Stimulated activated CD4-positive, alpha-beta T cell treated with anti-CD3 and anti-CD28 coated beads, Interleukin-12 subunit alpha, Interleukin-12 subunit beta, amount 100 ng/mL, for 48 hours (primary cell): ENCODE results near the gene RAB35.

Source experiments
- DNase-seq, 3 donors: peaks; one replicate each; pipeline ENCODE4 v3.0.0-alpha.2; 2020; ENCODE audit warnings: low read depth in 2 of 3, low spot score in 1 of 3

Gene RAB35

DNA sequence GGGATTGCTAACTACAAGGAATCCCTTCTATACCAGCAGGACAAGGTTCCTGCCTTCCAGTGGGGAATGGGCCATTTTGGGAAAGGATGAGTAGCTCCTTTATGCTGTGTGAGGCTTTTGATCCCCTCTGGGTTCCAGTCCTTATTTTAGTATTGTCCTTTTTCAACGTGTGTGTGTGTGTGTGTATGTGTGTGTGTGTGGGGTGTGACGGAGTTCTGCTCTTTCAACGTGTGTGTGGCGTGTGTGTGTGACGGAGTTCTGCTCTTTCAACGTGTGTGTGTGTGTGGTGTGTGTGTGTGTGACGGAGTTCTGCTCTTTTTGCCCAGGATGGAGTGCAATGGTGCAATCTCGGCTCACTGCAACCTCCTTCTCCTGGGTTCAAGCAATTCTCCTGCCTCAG lies 27.4 kb downstream of the RAB35 start:
- no peak for DNase-seq

DNA sequence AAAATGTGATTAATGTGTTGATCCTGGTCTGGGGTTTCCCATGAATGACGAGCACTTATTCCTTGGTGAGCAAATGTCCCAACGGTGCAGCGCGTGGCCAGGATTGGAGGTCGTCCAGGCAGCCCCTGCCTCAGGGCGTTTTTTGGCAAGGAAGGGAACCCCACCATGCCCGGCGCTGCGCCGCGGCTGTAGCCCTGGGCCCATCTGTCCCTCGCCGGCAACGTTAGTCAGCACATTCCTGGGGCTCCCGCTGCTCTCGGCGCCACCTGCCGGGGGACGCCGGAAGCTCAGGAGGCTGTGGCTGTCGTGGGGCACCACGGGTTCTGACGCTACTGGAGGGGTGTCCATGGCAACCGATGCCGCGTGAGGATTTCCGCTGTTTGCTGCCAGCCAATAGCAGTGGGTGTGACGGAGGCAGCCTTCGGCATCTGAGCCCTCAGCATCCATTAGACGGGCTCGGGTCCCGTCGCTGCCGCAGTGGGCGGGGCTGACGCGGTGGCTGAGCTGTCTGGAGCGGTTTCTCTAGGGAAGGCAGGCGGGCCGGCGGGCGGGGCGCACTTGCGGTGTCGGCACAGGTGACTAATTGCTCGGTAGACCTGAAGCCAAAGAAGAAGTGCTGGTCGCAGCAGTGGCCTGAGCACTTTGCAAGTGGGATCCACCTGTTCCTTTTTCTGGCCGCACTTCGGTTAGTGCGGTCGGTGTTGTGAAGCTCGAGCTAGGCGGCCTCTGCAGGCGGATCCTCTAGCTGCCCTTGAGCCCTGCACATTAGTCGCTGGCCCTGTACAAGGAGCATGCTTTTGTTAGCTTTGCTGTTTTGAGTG lies 29.5 kb downstream of the RAB35 start:
- peak; percentile 99 to 100 (median 99) for DNase-seq

DNA sequence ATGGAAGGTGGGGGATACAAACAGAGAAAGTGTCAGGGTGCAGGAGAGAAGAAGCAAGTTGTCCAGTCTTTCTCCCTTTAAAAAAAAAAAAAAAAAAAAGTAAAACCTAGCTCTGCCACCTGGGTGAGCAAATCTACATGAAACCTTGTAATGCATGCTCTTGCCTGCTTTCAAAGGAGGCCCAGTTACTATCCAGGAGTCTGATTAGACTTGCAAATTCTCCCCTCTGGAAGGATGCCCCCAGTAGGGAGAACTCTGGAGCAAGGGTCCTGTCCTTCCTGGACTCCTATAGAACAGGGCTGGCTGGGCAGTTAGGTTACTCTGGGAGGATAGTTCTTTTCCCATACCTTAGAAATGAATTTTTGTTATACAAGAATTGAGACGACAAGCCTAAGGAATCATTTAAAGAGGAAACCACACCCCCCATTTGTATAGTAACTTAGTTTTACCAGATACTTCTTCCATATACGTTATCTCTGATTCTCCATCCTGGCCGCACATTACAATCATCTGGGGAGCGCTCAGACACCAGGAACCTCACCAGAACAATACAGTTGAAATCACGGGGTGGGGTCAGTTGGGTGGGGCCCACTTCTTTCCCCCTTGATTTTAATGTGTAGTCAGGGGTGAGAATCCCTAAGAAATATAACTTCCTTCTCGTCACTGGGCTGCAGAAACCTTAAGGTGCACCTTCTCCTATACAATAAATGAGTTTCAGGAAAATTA lies 30.5 kb downstream of the RAB35 start:
- no peak for DNase-seq

DNA sequence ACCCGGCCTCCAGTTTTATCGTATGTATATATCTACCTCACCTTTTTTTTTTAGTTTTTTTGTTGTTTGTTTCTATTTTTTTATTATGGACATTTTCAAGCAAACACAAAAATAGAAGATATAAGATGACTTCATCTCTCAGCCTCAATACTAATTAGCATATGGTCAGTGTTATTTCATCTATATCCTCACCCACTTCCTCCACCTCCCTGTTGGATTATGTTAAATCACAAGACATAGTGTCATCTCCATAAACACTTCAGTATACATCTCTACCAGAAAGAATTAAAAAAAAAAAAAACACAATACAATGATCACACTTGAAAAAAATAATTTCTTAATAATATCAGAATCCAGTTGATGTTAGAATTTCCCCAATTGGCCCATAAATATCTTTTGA lies 34.9 kb downstream of the RAB35 start:
- DNase-seq = no peak

DNA sequence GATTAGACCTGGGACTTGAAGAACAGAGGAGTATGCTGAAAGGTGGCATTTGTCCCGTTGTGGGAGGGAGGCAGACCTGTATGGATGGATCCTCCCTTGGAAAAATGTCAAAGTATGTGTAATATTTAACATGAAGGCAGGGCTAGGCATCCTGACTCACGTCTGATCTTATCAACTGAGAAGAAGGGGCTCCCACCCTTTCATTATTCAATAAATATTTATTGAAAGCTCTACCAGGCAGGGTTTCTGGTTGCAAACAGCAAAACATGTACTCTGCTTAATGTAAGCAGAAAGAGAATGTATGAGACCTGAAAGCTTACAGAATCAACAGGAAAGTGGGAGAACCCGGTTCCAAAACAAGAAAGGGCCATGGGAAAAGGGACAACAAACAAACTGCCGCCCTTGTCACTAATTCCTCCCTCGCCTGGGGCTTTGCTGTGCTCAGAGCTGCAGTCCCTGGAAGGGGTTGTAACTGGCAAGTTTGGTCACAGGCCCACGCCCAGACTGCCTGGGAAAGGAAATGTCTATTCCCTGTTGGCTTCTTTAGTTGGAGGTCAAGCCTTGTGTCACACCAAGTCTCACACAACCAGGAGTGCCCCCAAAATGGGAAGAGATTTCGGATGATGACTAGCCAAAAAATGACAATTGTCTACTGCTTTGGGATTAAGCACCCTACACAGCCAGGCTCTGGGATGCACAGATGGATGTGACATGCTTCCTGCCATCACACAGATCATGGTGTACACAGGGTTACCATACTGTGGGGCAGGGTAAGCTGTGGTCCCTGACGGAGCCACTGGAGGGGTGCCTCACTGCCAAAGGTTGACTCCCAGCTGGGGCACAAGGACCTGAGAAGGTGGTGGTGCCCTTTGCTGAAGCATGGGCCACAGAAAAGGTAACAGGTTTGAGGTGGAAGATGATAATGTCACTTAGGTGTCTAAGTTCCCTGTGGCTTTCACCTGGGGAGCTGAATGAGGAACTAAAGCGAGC lies 36.8 kb downstream of the RAB35 start:
- no peak for DNase-seq

DNA sequence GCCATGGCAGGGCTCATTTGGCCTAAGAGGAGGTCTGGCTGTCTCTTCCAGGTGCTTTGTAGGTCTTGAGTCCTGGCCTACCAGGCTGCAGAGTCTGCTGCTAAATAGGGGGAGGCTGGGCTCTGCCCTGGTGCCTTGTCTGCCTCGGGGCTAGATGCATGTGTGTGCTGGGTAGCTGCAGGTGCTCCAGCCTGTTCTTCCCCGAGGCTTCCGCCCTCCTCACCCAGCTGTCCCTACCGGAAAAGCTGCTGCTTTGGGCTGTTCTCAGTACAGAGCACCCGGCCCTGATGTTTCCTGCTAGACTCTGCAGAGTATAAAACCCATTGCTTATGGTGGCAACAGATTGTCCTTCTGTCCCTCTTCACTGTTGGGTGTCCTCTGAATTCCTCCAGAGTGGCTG lies 37.7 kb downstream of the RAB35 start:
- no peak for DNase-seq

DNA sequence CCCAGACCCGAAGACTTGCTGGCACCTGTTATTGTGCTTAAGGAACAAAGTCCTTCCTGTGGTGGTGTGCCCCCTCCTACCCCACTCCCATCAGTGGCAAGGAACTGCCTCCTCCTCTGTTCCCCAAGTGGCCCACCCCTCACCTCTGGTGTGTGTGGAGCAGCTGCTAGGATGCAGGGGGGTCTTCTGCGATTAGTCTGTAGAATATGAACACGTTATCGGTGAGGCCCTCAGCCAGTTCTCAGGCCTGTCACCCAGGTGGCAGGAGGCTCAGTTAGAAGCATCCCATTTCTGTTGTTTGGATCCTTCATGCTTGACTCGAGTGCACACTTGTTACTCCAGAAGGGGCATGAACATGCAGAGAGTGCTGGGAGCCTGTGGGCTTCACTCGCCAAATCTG lies 39.3 kb downstream of the RAB35 start:
- DNase-seq = no peak

DNA sequence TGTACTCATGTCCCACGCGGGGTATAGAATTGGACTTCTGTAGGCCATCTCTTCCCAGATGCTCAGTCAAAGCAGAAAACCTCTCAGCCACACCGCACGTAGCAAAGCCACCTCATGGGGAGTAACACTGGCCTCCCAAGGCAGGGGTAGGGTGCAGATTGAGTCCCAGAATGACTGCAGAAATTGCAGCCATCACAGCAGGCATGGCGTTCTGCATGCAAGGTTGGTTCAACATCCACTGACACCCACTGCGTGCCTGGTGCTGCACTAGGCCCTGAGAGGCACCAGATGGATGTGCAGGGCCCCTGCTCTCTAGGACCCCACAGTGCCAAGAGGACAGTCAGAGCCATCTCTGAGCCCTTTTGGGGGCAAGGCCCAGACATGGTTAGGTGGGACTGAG lies 39.9 kb downstream of the RAB35 start:
- DNase-seq = no peak

DNA sequence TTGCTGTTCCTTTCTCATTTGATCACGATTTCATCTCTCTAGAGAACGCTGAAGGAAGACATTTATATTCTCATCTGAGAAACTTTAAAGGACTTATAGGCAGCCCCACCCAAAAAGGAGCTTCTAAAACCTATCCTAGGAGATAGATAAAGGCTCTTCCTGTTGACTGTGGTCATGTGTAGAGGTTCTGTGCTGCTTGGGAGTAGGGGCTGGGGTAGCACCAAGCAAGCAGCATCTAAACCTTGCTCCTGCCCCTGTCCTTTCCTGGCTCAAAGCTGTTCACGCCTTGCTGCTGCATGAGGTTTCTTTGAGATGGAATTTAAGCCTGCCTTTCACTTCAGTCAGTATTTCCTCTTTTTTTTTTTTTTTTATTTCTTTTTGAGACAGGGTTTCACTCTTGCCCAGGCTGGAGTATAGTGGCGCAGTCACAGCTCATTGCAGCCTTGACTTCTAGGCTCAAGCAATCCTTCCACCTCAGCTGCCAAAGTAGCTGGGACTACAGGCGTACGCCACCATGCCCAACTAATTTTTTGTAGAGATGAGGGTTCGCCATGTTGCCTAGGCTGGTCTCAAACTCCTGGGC lies 41.4 kb downstream of the RAB35 start:
- no peak for DNase-seq

DNA sequence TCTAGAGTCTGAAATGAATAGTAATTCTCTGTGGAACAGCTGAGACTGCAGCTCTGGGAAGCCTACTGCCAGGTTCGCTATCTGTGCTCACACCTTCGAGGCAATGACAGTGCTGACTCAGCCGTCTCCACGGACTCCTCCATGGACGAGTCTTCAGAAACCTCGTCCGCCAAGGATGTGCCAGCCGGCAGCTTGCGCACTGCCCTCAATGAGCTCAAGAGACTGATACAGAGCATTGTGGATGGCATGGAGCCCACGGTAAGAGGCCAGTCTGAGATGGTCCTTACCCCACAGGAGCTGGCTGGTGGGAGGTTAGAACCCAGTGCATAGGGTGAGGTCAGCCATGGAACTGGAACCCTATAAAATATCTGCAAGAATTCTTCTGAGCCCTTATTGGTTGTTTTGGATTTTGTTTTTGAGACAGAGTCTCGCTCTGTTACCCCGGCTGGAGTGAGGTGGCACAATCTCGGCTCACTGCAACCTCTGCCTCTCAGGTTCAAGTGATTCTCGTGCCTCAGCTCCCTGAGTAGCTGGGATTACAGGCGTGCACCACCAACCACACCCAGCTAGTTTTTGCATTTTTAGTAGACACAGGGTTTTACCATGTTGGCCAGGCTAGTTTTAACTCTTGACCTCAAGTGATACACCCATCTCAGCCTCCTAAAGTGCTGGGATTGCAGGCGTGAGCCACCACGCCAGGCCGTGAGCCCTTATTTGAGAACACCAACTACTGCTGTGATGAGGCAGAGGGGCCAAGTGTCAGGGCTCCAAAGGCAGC lies 43.9 kb downstream of the RAB35 start:
- DNase-seq = no peak

DNA sequence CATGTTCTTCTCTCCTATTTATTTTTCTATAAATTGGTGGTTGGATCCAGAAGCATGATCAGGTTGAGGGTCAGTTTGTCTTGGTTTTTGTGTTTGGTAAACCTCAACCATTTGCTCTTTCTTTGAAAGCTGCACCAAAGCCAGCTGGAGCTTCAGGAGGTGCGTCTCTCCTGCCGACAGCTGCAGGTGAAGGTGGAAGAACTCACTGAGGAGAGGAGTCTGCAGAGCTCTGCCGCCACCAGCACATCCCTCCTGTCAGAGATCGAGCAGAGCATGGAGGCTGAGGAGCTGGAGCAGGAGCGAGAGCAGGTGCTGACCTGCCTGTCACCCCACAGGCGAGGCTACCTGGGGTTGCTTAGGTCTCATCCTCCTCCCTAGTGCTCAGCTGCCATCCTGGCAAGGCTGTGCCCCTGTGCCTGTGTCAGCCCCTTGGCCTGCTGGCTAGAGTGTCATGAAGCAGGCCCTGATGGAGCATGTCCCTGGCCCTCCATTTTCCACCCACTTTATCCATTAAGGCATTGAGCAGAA lies 45.0 kb downstream of the RAB35 start:
- no peak for DNase-seq

DNA sequence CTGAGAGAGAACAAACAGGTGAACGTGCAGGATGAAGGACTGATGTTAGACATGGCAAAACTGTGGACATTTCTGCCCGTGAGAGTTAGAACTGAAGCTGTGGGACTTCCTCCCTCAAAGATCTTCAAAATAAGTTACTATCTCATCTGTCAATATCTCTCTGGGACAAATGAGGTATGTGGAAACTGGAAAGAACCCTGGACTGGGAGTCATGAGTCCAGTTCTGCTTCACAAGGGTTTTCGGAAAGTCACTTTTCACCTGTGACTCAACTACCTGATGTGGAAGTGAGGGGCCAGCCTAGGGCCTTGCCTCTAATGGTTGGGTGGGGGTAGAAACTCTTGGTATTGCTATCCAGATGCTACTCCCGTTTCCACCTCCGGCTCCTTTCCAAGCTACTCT lies 47.3 kb downstream of the RAB35 start:
- no peak for DNase-seq

DNA sequence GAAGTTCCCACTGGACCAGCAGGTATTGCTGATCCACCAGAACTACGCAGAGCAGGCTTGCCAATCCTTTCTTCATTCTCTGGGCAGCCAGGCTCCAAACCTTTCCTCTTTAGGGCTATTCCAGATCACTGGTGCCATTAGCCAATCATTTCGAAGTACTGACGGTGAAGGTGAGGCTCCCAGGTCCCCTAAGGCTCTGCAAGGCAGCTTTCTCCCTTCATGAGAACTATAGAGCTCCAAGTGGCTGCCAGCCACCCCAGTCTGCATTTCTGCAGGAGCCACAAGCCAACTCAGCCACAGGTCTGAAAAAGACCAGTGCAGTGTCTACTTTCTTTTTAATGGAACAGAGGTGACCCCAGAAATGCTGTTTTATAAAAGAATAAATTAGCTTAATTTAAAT lies 48.7 kb downstream of the RAB35 start:
- DNase-seq = no peak

DNA sequence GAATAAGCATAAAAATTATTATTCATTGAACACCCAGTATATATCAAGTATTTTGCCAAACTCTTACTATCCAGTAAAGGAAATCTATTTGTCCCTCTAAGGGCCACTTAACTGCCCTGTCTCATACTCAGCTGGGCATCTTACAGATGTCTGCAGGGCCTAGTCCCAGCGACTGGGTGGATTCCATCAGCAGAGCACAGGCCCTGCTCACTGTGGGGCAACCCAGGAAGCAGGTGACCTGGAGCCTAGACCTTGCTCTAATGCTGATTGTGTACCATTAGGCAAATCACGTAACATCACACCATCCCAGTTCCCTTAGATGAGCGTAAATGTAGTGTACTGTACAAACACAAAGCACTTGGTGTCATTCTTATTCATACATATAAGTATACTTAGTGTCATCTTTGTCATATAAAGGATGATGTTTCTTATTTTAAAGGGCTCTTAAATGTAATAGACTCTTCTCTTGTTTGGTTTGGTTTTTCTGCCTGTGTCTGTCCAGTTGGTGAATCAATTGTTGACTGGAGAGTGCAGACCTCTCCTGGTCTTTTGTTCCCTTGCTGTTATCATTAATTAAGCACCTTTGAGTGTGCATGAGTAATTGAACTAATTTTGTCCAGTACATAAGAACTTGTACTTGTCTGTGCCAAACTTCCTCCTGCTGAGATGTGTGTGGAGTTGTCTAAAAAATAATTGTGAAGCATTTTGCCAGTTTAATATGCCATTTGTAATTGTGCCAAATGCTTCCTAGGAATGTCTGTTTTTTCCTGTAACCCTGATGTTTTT lies 49.3 kb downstream of the RAB35 start:
- DNase-seq = no peak

DNA sequence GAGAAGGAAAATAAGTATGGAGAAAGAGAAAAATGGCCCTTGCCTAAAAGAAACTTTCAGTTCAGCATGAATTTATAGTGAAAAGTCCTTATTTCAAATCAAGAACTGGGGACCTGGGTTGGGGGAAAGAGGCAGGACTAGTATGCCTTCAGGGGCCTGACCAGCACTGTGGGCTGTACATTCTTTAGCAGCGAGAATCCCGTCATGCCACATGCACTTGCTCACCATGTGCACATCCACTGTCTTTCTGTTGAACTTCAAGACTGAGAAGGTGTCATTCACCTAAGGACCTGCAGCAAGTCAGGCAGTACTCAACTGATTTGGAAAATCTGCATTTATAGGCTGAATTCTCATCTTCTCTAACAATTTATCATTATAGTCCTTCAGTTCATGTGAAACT lies 50.2 kb downstream of the RAB35 start:
- DNase-seq = no peak

DNA sequence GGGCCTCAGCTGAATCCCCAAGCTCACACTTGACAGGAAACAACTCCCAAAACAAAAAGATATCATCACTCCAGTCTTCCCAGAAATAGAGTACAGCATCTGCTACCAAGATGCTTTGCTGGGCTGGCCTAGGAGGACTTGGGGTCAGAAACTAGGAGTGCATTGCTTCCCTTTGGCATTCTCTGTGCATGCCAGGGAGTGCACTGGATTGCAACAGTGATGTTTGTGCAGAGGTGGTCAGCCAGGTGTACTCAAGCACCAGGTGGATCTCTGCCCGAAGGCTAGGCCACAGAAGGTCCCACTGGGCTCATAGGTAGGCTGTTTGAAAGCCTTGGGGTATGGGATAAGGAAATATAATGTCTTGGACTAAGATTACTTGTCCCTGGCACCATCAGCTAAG lies 51.1 kb downstream of the RAB35 start:
- no peak for DNase-seq

DNA sequence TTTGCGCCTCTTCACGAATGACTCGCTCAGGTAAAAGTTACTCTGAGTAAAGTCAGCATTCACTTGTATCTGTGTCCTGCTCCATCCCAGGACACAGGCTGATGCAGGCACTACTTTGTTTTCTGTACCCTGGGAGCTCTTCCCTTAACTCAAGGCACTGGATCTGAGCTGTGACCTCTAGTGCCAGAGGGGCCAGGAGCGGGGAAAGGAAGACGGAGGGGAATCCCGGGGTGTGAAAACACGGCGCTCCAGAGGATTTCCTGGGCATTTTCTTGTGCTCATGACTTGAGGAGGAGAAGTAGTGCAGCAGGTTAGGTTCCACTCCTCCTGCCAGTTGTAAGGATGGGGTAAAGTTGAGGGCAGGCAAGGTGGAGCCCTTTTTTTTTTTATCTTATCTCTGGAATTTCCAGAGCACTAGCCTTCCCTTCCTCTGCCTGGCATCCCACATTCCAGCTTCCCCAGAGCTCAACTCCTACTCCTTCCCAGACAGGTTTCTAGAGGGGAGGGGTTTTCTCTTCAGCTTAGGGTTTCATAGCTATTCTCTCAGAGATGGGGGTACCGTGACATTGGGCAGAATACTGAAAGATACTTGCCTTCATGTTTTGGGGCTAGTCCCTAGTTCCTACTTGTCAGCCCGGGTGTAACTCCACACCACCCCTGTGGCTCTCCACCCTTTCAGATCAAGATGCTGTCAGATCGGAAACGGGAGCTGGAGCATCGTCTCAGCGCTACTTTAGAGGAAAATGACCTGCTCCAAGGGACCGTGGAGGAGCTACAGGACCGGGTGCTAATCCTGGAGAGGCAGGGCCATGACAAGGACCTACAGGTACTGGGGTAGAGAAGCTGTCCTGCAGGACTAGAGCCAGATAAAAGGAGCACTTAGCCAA lies 52.3 kb downstream of the RAB35 start:
- no peak for DNase-seq

DNA sequence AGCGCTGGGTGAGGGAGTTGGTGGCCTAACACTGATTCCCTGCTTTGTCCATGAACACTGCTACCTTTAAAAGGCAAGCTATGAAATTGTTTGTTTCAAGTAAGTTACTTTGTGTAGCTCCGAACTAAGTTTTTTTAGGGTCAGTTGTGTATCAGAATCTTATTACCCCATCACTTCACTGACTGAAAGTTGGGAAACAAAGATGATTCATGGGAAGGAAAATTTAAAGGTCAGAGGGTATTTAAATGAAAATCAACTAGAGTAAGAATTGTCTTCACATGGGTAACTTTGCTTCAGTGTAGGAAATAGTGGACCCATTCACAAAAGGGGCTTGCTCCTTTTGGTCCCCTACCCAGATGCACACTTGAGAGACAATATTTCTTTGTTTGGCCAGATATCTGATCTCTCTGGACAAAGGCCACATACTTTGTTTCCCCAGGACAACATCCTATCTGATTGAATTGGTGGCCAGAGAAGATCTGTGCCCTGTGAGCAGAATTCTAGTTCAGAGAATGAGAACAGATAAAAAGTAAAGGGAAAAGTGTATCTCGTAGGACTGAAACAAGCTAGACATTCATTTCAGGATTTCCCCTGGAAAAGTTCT lies 53.5 kb downstream of the RAB35 start:
- DNase-seq = no peak
